Neuronal stem cell (in vitro differentiated cells): ENCODE data around the gene SLF2.
A peak's percentile ranks its signal among the peaks of the same experiment; 100 is the strongest.

Source experiments
- DNase-seq: peaks from one replicate; pipeline ENCODE4 v3.0.0-alpha.2; 2013; ENCODE audit warnings: low spot score
- H2AFZ ChIP-seq: one replicate; pipeline ENCODE4 v1.6.1; 2013; ENCODE audit warnings: mild to moderate bottlenecking, low read length, inconsistent platforms
- H2AK5ac ChIP-seq: 2 replicates; pipeline ENCODE4 v1.6.1; 2013; ENCODE audit warnings: low read depth, mild to moderate bottlenecking, inconsistent platforms, low read length, moderate library complexity, mixed read lengths
- H2BK120ac ChIP-seq: 2 replicates; pipeline ENCODE4 v1.6.1; 2013; ENCODE audit warnings: low read depth, mild to moderate bottlenecking, inconsistent platforms, low read length, moderate library complexity, mixed read lengths
- H2BK12ac ChIP-seq: one replicate; pipeline ENCODE4 v1.6.1; 2013; ENCODE audit warnings: low read length, inconsistent platforms
- H2BK15ac ChIP-seq: 2 replicates; pipeline ENCODE4 v1.6.1; 2013; ENCODE audit warnings: mild to moderate bottlenecking, low read length, inconsistent platforms, mixed read lengths
- H2BK5ac ChIP-seq: one replicate; pipeline ENCODE4 v1.6.1; 2013; ENCODE audit warnings: inconsistent platforms, mild to moderate bottlenecking, low read length, moderate library complexity
- H3K14ac ChIP-seq: one replicate; pipeline ENCODE4 v1.6.1; 2013; ENCODE audit warnings: low read length, inconsistent platforms
- H3K18ac ChIP-seq: 2 replicates; pipeline ENCODE4 v1.6.1; 2013; ENCODE audit warnings: low read length, inconsistent platforms
- H3K23ac ChIP-seq: 2 replicates; pipeline ENCODE4 v1.6.1; 2013; ENCODE audit warnings: low read depth, mild to moderate bottlenecking, mixed read lengths, low read length, inconsistent platforms; ENCODE audit not compliant: poor library complexity
- H3K27ac ChIP-seq: replicated peaks from 3 replicates; pipeline ENCODE4 v1.5.1; 2013; ENCODE audit warnings: low read length, inconsistent platforms
- H3K27me3 ChIP-seq, 3 experiments: 2 replicates each; pipeline ENCODE4 v1.6.1; 2013; ENCODE audit warnings: low read length in 3 of 3, mild to moderate bottlenecking in 2 of 3, inconsistent platforms in 1 of 3, low read depth in 1 of 3, mixed read lengths in 1 of 3, moderate library complexity in 1 of 3; ENCODE audit not compliant: control insufficient read depth in 3 of 3, insufficient read depth in 3 of 3
- H3K36me3 ChIP-seq, 2 donors: replicated peaks in 1 of 2; 2 replicates each; pipeline ENCODE4 v1.6.1; 2013; ENCODE audit warnings: low read length in 2 of 2; ENCODE audit not compliant: control insufficient read depth in 2 of 2, insufficient read depth in 2 of 2
- H3K4ac ChIP-seq: 2 replicates; pipeline ENCODE4 v1.6.1; 2013; ENCODE audit warnings: inconsistent platforms, mild to moderate bottlenecking, low read length, moderate library complexity
- H3K4me1 ChIP-seq, 2 donors: 1 replicate in 1 of 2; 2 replicates in 1 of 2; pipeline ENCODE4 v1.6.1; 2013; ENCODE audit warnings: low read length in 2 of 2, low read depth in 1 of 2; ENCODE audit not compliant: control insufficient read depth in 2 of 2, insufficient read depth in 1 of 2
- H3K4me2 ChIP-seq: one replicate; pipeline ENCODE4 v1.6.1; 2013; ENCODE audit warnings: mild to moderate bottlenecking, low read length, inconsistent platforms; ENCODE audit not compliant: insufficient read depth, poor library complexity, severe bottlenecking
- H3K4me3 ChIP-seq, 2 donors: 2 replicates each; pipeline ENCODE4 v1.5.1; 2013; ENCODE audit warnings: low read length in 2 of 2, mild to moderate bottlenecking in 2 of 2, inconsistent platforms in 1 of 2, moderate library complexity in 1 of 2
- H3K79me1 ChIP-seq: one replicate; pipeline ENCODE4 v1.6.1; 2013; ENCODE audit warnings: low read depth, mild to moderate bottlenecking, inconsistent platforms, low read length, moderate library complexity
- H3K9ac ChIP-seq: one replicate; pipeline ENCODE4 v1.6.1; 2013; ENCODE audit warnings: mild to moderate bottlenecking, low read depth, low read length, inconsistent platforms; ENCODE audit not compliant: poor library complexity
- H3K9me3 ChIP-seq, 2 donors: replicated peaks in 1 of 2; 2 replicates each; pipeline versions ENCODE3 to v1.6.1; 2013; ENCODE audit warnings: low read length in 2 of 2, mild to moderate bottlenecking in 2 of 2, inconsistent platforms in 1 of 2, low read depth in 1 of 2, mixed read lengths in 1 of 2, moderate library complexity in 1 of 2; ENCODE audit not compliant: control insufficient read depth in 2 of 2, insufficient read depth in 1 of 2
- H4K8ac ChIP-seq: one replicate; pipeline ENCODE4 v1.6.1; 2013; ENCODE audit warnings: low read depth, mild to moderate bottlenecking, inconsistent platforms, low read length, moderate library complexity
- H4K91ac ChIP-seq: one replicate; pipeline ENCODE4 v1.6.1; 2013; ENCODE audit warnings: low read length, low read depth, mild to moderate bottlenecking, inconsistent platforms; ENCODE audit not compliant: poor library complexity
- WGBS, 2 donors: extraction: QIAGEN DNeasy Blood & Tissue Kit; methylation state at CpG; one replicate each; pipeline ENCODE4 v1.1.7; 2013; ENCODE audit warnings: missing lambda C conversion rate in 2 of 2, mixed read lengths in 1 of 2; ENCODE audit not compliant: insufficient read length in 2 of 2, insufficient replicate concordance in 1 of 2; ENCODE audit errors: extremely low coverage in 2 of 2; 5-methylcytosine and 5-hydroxymethylcytosine counted together

Gene SLF2

DNA sequence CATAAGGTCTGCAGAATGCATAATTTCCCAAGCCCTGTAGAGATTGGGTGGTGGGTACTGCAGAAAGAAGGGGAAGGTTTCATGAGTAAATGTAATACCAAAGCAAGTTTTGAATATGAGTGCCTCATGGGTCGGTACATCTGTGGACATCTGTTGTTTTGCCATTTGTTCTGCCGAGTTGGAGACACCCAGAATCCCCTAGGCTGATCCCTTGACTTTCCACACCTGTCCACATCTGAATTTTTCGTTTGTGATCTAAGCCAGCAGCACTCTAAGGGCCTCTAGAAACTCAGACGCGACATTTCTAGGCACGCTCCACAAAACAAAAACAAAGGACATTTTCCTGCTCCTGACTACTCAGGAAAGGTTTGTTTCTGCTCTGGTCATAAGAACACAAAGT lies 11.7 kb upstream of the SLF2 start:
- no CpG with 5 or more reads among the region's 6 CpGs for WGBS, 2 donors

DNA sequence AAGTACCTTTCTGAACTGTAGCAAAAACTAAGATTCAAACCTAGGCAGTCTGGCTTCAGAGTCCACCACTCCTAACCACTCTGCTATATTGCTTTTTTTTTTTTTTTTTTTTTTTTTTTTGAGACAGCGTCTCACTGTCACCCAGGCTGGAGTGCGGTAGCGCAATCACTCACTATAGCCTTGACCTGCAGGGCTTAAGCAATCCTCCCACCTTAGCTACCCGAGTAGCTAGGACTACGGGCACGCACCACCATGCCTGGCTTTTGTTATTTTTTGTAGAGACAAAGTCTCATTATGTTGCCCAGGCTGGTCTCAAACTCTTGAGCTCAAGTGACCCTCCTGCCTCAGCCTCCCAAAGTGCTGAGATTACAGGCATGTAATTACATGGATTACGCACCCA lies 10.1 kb upstream of the SLF2 start:
- Histone ChIP-seq H4K8ac (no peak overlapping the region), H3K4ac (no peak overlapping the region), H3K4me2 (no peak overlapping the region), H2BK15ac (no peak overlapping the region), H2BK120ac (no peak overlapping the region), H2BK12ac (no peak overlapping the region), H3K9ac (no peak overlapping the region), H3K18ac (no peak overlapping the region), H3K4me1 (no peaks in the 10 kb centered on the region), H4K91ac (no peak overlapping the region), H2BK5ac (no peak overlapping the region), H3K27me3 (peaks cover 0 to 4% (median 0%) of the 10 kb centered on the region in 3 experiments), H3K23ac (no peak overlapping the region), H3K14ac (no peak overlapping the region), H3K36me3 (no peaks in the 10 kb centered on the region), H2AK5ac (no peak overlapping the region), H2AFZ (no peak overlapping the region), H3K9me3 (no peaks in the 10 kb centered on the region), H3K27ac (no peak overlapping the region), H3K4me3 (no peak overlapping the region), H3K79me1 (no peaks in the 10 kb centered on the region)
- DNase-seq: no peak
- no CpG with 5 or more reads among the region's 7 CpGs for WGBS, 2 donors

More for the DNA sequence above, 11.7 kb upstream of the SLF2 start:
- peak overlapping the region; percentile 26 for H2AFZ ChIP-seq
- H2BK120ac ChIP-seq: no peak overlapping the region
- peaks cover 0 to 4% (median 0%) of the 10 kb centered on the region in 3 experiments for H3K27me3 ChIP-seq
- no peak overlapping the region for H3K18ac ChIP-seq
- H3K23ac ChIP-seq: no peak overlapping the region
- H2BK15ac ChIP-seq: no peak overlapping the region
- peaks cover 0 to 5% of the 10 kb centered on the region in 2 donors for H3K4me1 ChIP-seq
- H2AK5ac ChIP-seq: no peak overlapping the region
- H3K9me3 ChIP-seq: no peaks in the 10 kb centered on the region
- no peak overlapping the region for H3K4ac ChIP-seq
- H2BK5ac ChIP-seq: no peak overlapping the region
- H3K4me2 ChIP-seq: no peak overlapping the region
- H3K9ac ChIP-seq: no peak overlapping the region
- no peak overlapping the region for H4K91ac ChIP-seq
- no peaks in the 10 kb centered on the region for H3K36me3 ChIP-seq
- H3K79me1 ChIP-seq: no peaks in the 10 kb centered on the region
- no peak overlapping the region for H4K8ac ChIP-seq
- H2BK12ac ChIP-seq: no peak overlapping the region
- DNase-seq: no peak
- H3K27ac ChIP-seq: no peak overlapping the region
- no peak overlapping the region for H3K14ac ChIP-seq
- H3K4me3 ChIP-seq: no peak overlapping the region

- Histone ChIP-seq H2BK5ac (no peak overlapping the region), H3K14ac (no peak overlapping the region), H4K8ac (no peak overlapping the region), H3K9ac (no peak overlapping the region), H2AK5ac (no peak overlapping the region), H3K4me3 (no peak overlapping the region), H2BK120ac (no peak overlapping the region), H3K4me1 (peaks cover 5 to 6% of the 10 kb centered on the region in 2 donors), H2BK15ac (no peak overlapping the region), H3K27me3 (peaks cover 0 to 4% (median 0%) of the 10 kb centered on the region in 3 experiments), H3K4ac (no peak overlapping the region), H4K91ac (no peak overlapping the region), H3K27ac (no peak overlapping the region), H3K79me1 (no peaks in the 10 kb centered on the region), H3K9me3 (no peaks in the 10 kb centered on the region), H3K36me3 (no peaks in the 10 kb centered on the region), H2AFZ (peak overlapping the region; percentile 47), H3K18ac (no peak overlapping the region), H3K23ac (no peak overlapping the region), H3K4me2 (no peak overlapping the region), H2BK12ac (no peak overlapping the region)
- no peak for DNase-seq
- WGBS, 2 donors: no CpG with 5 or more reads among the region's 2 CpGs
Measured at GRCh38 chr10:100904917-100905316, 7.8 kb upstream of the SLF2 start.

DNA sequence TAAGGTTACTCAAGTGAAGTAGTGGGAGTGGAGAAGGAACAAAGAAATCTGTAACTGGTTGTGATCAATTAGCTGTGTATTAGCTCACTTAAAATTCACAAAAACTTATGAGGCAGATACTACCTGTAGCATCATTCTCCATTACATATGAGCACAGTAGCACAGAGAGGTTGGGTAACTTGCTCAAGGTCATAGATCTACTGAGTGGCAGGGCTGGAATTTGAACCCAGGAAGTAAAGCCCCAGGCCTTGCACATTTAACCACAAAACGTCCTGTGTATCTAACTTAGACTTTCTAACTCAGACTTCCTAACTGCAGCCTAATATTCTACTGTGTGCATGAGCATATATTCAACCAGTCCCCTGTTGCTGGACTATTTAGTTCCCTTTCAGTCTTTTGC lies 5.6 kb upstream of the SLF2 start:
- H3K14ac ChIP-seq: no peak overlapping the region
- H3K18ac ChIP-seq: no peak overlapping the region
- no peak overlapping the region for H2BK5ac ChIP-seq
- H2BK12ac ChIP-seq: no peak overlapping the region
- no peak overlapping the region for H4K91ac ChIP-seq
- no peaks in the 10 kb centered on the region for H3K36me3 ChIP-seq
- no peak overlapping the region for H3K4me2 ChIP-seq
- H2BK120ac ChIP-seq: no peak overlapping the region
- no peaks in the 10 kb centered on the region for H3K79me1 ChIP-seq
- DNase-seq: no peak
- H3K27me3 ChIP-seq: peaks cover 0 to 4% (median 0%) of the 10 kb centered on the region in 3 experiments
- H3K9ac ChIP-seq: no peak overlapping the region
- WGBS, 2 donors: no CpG with 5 or more reads among the region's 1 CpG
- no peak overlapping the region for H3K4ac ChIP-seq
- H4K8ac ChIP-seq: no peak overlapping the region
- H2BK15ac ChIP-seq: no peak overlapping the region
- H3K4me3 ChIP-seq: no peak overlapping the region
- H2AK5ac ChIP-seq: no peak overlapping the region
- no peak overlapping the region for H3K23ac ChIP-seq
- no peak overlapping the region for H2AFZ ChIP-seq
- no peak overlapping the region for H3K27ac ChIP-seq
- H3K9me3 ChIP-seq: no peaks in the 10 kb centered on the region
- peaks cover 10 to 12% of the 10 kb centered on the region in 2 donors for H3K4me1 ChIP-seq
